HUES48 (cell line): Measurements from ENCODE around the gene METAP2.

ENCODE experiments used
- H3K27ac ChIP-seq: one replicate; pipeline ENCODE4 v1.7.0; 2013; ENCODE audit warnings: low read depth, low read length, inconsistent platforms
- H3K27me3 ChIP-seq: 2 replicates; pipeline ENCODE4 v1.6.1; 2013; ENCODE audit warnings: mild to moderate bottlenecking, low read length; ENCODE audit not compliant: control insufficient read depth, insufficient read depth
- H3K36me3 ChIP-seq: 2 replicates; pipeline ENCODE4 v1.6.1; 2013; ENCODE audit warnings: low read length; ENCODE audit not compliant: control insufficient read depth, insufficient read depth
- H3K4me1 ChIP-seq: 2 replicates; pipeline ENCODE4 v1.6.1; 2013; ENCODE audit warnings: mild to moderate bottlenecking, low read length; ENCODE audit not compliant: control insufficient read depth, insufficient read depth
- H3K4me3 ChIP-seq: 2 replicates; pipeline ENCODE4 v1.5.1; 2013; ENCODE audit warnings: mild to moderate bottlenecking, low read depth, low read length
- H3K9ac ChIP-seq: 2 replicates; pipeline ENCODE4 v1.6.1; 2013; ENCODE audit warnings: mild to moderate bottlenecking, low read depth, low read length, moderate library complexity
- H3K9me3 ChIP-seq: 2 replicates; pipeline ENCODE4 v1.6.1; 2013; ENCODE audit warnings: low read length; ENCODE audit not compliant: control insufficient read depth, insufficient read depth

Gene METAP2

GRCh38 chr12:95533985-95534384, 60.0 kb downstream of the METAP2 start:
- H3K36me3 ChIP-seq = peaks cover 58% of the 10 kb centered on the region
- no peak overlapping the region for H3K4me3 ChIP-seq
- H3K27me3 ChIP-seq = no peaks in the 10 kb centered on the region
- H3K27ac ChIP-seq = no peak overlapping the region
- H3K4me1 ChIP-seq = peaks cover 21% of the 10 kb centered on the region
- no peak overlapping the region for H3K9ac ChIP-seq
- no peaks in the 10 kb centered on the region for H3K9me3 ChIP-seq

GRCh38 chr12:95538006-95538405, 64.1 kb downstream of the METAP2 start:
- Histone ChIP-seq H3K4me1 (peaks cover 28% of the 10 kb centered on the region), H3K27me3 (no peaks in the 10 kb centered on the region), H3K36me3 (peaks cover 22% of the 10 kb centered on the region), H3K4me3 (no peak overlapping the region), H3K9me3 (no peaks in the 10 kb centered on the region), H3K9ac (no peak overlapping the region), H3K27ac (peak overlapping the region; percentile 85)

- no peaks in the 10 kb centered on the region for H3K9me3 ChIP-seq
- H3K36me3 ChIP-seq = peaks cover 16% of the 10 kb centered on the region
- H3K27me3 ChIP-seq = no peaks in the 10 kb centered on the region
- no peak overlapping the region for H3K9ac ChIP-seq
- H3K4me1 ChIP-seq = peaks cover 28% of the 10 kb centered on the region
- peak overlapping the region; percentile 85 for H3K27ac ChIP-seq
- 0 out of 2 replicates have a peak overlapping the region, but pooled peaks have one; percentile 3 for H3K4me3 ChIP-seq
These were observed 64.7 kb downstream of the METAP2 start for GRCh38 chr12:95538656-95539055.

GRCh38 chr12:95541436-95541835, 67.5 kb downstream of the METAP2 start:
- Histone ChIP-seq H3K36me3 (peaks cover 13% of the 10 kb centered on the region), H3K9me3 (no peaks in the 10 kb centered on the region), H3K4me3 (no peak overlapping the region), H3K9ac (no peak overlapping the region), H3K4me1 (peaks cover 49% of the 10 kb centered on the region), H3K27ac (no peak overlapping the region), H3K27me3 (no peaks in the 10 kb centered on the region)

GRCh38 chr12:95543305-95543704, 69.4 kb downstream of the METAP2 start:
- H3K27me3 ChIP-seq = no peaks in the 10 kb centered on the region
- H3K4me3 ChIP-seq = no peak overlapping the region
- H3K27ac ChIP-seq = no peak overlapping the region
- peaks cover 4% of the 10 kb centered on the region; the same call in 1 of the 2 replicates for H3K36me3 ChIP-seq
- H3K4me1 ChIP-seq = peaks cover 42% of the 10 kb centered on the region
- no peak overlapping the region for H3K9ac ChIP-seq
- H3K9me3 ChIP-seq = no peaks in the 10 kb centered on the region

- peak overlapping the region; percentile 74 for H3K4me3 ChIP-seq
- peak overlapping the region; percentile 98 for H3K27ac ChIP-seq
- H3K9ac ChIP-seq = no peak overlapping the region
- H3K4me1 ChIP-seq = peaks cover 32% of the 10 kb centered on the region
- no peaks in the 10 kb centered on the region for H3K9me3 ChIP-seq
- H3K27me3 ChIP-seq = no peaks in the 10 kb centered on the region
- H3K36me3 ChIP-seq = peaks cover 7% of the 10 kb centered on the region; the same call in 1 of the 2 replicates
These were observed 70.8 kb downstream of the METAP2 start for GRCh38 chr12:95544756-95545155.

GRCh38 chr12:95545303-95545702, 71.4 kb downstream of the METAP2 start:
- peaks cover 28% of the 10 kb centered on the region for H3K4me1 ChIP-seq
- H3K27ac ChIP-seq = peak overlapping the region; percentile 98
- H3K4me3 ChIP-seq = peak overlapping the region; percentile 74
- no peaks in the 10 kb centered on the region for H3K9me3 ChIP-seq
- 0 out of 2 replicates have a peak overlapping the region, but pooled peaks have one; percentile 85 for H3K9ac ChIP-seq
- H3K36me3 ChIP-seq = peaks cover 7% of the 10 kb centered on the region; the same call in 1 of the 2 replicates
- no peaks in the 10 kb centered on the region for H3K27me3 ChIP-seq

GRCh38 chr12:95545731-95546490, 72.0 kb downstream of the METAP2 start:
- H3K9ac ChIP-seq = peak overlapping the region; percentile 85
- peak overlapping the region; percentile 74 for H3K4me3 ChIP-seq
- peaks cover 7% of the 10 kb centered on the region; the same call in 1 of the 2 replicates for H3K36me3 ChIP-seq
- H3K27me3 ChIP-seq = no peaks in the 10 kb centered on the region
- no peaks in the 10 kb centered on the region for H3K9me3 ChIP-seq
- peak overlapping the region; percentile 98 for H3K27ac ChIP-seq
- H3K4me1 ChIP-seq = peaks cover 28% of the 10 kb centered on the region

- H3K27me3 ChIP-seq = no peaks in the 10 kb centered on the region
- H3K27ac ChIP-seq = peak overlapping the region; percentile 98
- no peaks in the 10 kb centered on the region for H3K9me3 ChIP-seq
- H3K36me3 ChIP-seq = peaks cover 7% of the 10 kb centered on the region; the same call in 1 of the 2 replicates
- H3K4me1 ChIP-seq = peaks cover 28% of the 10 kb centered on the region
- peak overlapping the region; percentile 85 for H3K9ac ChIP-seq
- peak overlapping the region; percentile 74 for H3K4me3 ChIP-seq
These were observed 72.5 kb downstream of the METAP2 start for GRCh38 chr12:95546491-95546813.

- no peaks in the 10 kb centered on the region for H3K9me3 ChIP-seq
- H3K36me3 ChIP-seq = peaks cover 7% of the 10 kb centered on the region; the same call in 1 of the 2 replicates
- H3K27me3 ChIP-seq = no peaks in the 10 kb centered on the region
- H3K4me1 ChIP-seq = peaks cover 36% of the 10 kb centered on the region
- peak overlapping the region; percentile 74 for H3K4me3 ChIP-seq
- H3K27ac ChIP-seq = peak overlapping the region; percentile 98
- H3K9ac ChIP-seq = peak overlapping the region; percentile 85
These were observed 73.6 kb downstream of the METAP2 start for GRCh38 chr12:95547522-95548055.

GRCh38 chr12:95548056-95548538, 74.1 kb downstream of the METAP2 start:
- peak overlapping the region; percentile 74 for H3K4me3 ChIP-seq
- H3K27ac ChIP-seq = peak overlapping the region; percentile 98
- H3K9ac ChIP-seq = peak overlapping the region; percentile 85
- H3K36me3 ChIP-seq = peaks cover 7% of the 10 kb centered on the region; the same call in 1 of the 2 replicates
- H3K4me1 ChIP-seq = peaks cover 37% of the 10 kb centered on the region
- H3K9me3 ChIP-seq = no peaks in the 10 kb centered on the region
- H3K27me3 ChIP-seq = no peaks in the 10 kb centered on the region
